ENCODE data around the gene LCA5. TPM values are rescaled to one million over a fixed set of nuclear protein-coding genes. Genes with fewer than 3 reads are reported as not detected.
"Not testable (repeated sequence)": the region's sequence is repeated elsewhere in the genome, so short reads cannot be mapped to it uniquely, and the experiment has no call there.

Gene LCA5
- polyA plus RNA-seq, 10 donors = 4.2 to 6.1 (median 4.9) TPM

GRCh38 chr6:79467716-79468115 lies 69.5 kb downstream of the LCA5 start:
- DNase-seq = no peak

- peak; percentile 15 to 53 (median 15) for DNase-seq
These were observed 70.9 kb downstream of the LCA5 start for GRCh38 chr6:79466207-79466834.

- DNase-seq = no peak
These were observed 71.8 kb downstream of the LCA5 start for GRCh38 chr6:79465381-79465780.

- no peak for DNase-seq
These were observed 73.6 kb downstream of the LCA5 start for GRCh38 chr6:79463621-79464050.

- no peak for DNase-seq
These were observed 76.0 kb downstream of the LCA5 start for GRCh38 chr6:79461205-79461604.

GRCh38 chr6:79455446-79455845 lies 81.8 kb downstream of the LCA5 start:
- DNase-seq = no peak

GRCh38 chr6:79453558-79454042 lies 83.6 kb downstream of the LCA5 start:
- DNase-seq = peak in 1 of 3 donors; percentile 53

- DNase-seq = no peak
These were observed 86.2 kb downstream of the LCA5 start for GRCh38 chr6:79450984-79451383.

- no peak for DNase-seq
These were observed 91.2 kb downstream of the LCA5 start for GRCh38 chr6:79446006-79446405.

GRCh38 chr6:79443876-79444275 lies 93.4 kb downstream of the LCA5 start:
- DNase-seq = not testable (repeated sequence)

GRCh38 chr6:79441192-79441591 lies 96.0 kb downstream of the LCA5 start:
- no peak for DNase-seq

GRCh38 chr6:79440598-79440997 lies 96.6 kb downstream of the LCA5 start:
- no peak for DNase-seq

- peak; percentile 79 to 95 (median 91) for DNase-seq
These were observed 99.2 kb downstream of the LCA5 start for GRCh38 chr6:79438030-79438429.

GRCh38 chr6:79436241-79436640 lies 101.0 kb downstream of the LCA5 start:
- no peak for DNase-seq

- DNase-seq = no peak
These were observed 101.5 kb downstream of the LCA5 start for GRCh38 chr6:79435746-79436145.

Other genes with a start within 250 kb of the LCA5 start
- gene SH3BGRL2, start 93.9 kb upstream of the LCA5 start, polyA plus RNA-seq (ENCODE audit: insufficient read length in 10 of 10) = 1 to 10 TPM; 6.4 to 9.8 (median 9.2) TPM

Measured in muscle of back (tissue), 11 donors.